ENCODE results near the gene CEBPE. TPM values are rescaled to one million over a fixed set of nuclear protein-coding genes. Genes with fewer than 3 reads are reported as not detected.

The CEBPE gene
- total and polyA plus RNA-seq, 8 donors, result 0.14 to 1.0 (median 0.23) TPM; not detected in 2

DNA sequence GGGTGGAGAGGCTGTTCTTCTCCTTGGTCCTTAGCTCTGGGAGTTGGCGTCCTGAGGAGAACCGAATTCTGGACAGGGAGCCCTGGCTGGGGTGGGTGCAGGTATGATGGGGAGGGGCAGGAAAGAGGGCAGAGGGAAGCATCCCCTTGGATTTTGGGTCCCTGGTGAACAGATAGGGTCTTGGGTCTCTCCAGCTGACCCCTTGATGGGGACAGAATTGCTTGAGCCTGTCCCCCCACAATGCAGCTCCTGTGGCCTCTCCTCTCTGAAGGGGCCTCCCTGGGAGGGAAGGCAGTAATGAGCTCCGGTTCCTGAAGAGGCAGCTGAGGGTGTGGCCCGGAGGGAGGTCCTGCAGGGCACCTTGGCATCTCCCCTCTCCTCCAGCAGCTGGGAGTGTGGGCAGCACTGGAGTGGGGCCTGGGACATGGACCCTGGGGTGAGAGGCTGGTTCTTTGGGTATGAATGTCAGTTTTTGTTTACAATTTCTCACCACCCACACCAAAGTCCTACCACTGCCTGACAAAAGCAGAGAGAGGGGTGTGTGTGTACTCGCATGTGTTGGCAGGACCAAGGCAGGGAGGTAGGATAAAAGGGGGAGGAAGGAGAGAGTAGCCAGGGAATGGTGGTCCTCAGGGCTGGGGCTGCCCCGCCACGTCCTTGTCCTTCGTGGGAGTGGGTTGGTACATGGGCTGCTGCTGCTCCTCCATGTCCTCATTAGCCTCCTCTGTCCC lies 7.7 kb upstream of the CEBPE start:
- ATAC-seq (no peak), DNase-seq (no peak)
- H3K27me3 ChIP-seq, result no peaks in the 10 kb centered on the region
- H3K9me3 ChIP-seq, result no peaks in the 10 kb centered on the region
- H3K27ac ChIP-seq, result no peak overlapping the region
- intact Hi-C loops (cut with DNase I), result loop anchor here in 1 of 2 donors (10.0 kb wide), 1 partner anchor 58 kb away; the partner anchor contains the start of gene SLC7A8
- TF ChIP-seq, protein P1, sequence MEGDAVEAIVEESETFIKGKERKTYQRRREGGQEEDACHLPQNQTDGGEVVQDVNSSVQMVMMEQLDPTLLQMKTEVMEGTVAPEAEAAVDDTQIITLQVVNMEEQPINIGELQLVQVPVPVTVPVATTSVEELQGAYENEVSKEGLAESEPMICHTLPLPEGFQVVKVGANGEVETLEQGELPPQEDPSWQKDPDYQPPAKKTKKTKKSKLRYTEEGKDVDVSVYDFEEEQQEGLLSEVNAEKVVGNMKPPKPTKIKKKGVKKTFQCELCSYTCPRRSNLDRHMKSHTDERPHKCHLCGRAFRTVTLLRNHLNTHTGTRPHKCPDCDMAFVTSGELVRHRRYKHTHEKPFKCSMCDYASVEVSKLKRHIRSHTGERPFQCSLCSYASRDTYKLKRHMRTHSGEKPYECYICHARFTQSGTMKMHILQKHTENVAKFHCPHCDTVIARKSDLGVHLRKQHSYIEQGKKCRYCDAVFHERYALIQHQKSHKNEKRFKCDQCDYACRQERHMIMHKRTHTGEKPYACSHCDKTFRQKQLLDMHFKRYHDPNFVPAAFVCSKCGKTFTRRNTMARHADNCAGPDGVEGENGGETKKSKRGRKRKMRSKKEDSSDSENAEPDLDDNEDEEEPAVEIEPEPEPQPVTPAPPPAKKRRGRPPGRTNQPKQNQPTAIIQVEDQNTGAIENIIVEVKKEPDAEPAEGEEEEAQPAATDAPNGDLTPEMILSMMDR (IDR thresholded peaks at IDR 0.05), result no peak
- H3K4me3 ChIP-seq, result no peak overlapping the region
- peaks cover 0 to 22% of the 10 kb centered on the region in 2 donors for H3K36me3 ChIP-seq
- H3K4me1 ChIP-seq, result peaks cover 0 to 14% of the 10 kb centered on the region in 2 donors

DNA sequence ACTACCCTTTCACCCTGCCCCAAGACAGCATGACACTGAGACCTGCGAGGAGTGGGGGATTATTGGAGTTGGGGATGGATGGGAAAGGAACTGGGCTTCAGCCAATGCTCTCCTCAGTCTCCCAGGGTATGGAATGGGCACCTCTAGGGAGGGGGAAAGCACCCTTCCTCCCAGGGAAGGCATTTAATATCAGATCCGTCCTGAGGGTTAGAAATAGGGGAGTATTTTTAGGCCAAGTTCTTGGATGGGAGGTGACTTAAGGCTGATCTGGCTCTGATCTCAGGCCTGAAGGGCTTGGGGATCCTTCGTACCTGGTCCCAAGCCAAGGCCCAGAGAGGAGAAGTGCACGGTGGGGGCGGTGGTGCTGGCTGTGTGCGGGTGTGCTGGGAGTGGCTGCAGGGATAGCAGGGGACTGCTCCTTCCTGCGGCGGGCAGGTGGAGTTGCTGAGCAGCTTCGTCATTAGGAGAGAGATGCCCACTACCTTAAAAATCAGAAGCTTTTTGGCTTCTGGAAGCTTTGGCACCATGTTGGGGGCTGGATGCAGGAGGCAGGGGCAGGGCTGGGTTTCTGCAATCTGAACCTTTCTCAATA lies 7.0 kb upstream of the CEBPE start:
- Histone ChIP-seq H3K9me3 (no peaks in the 10 kb centered on the region), H3K4me3 (no peak overlapping the region), H3K36me3 (peaks cover 0 to 18% of the 10 kb centered on the region in 2 donors), H3K4me1 (peaks cover 6 to 15% of the 10 kb centered on the region in 2 donors), H3K27ac (no peak overlapping the region), H3K27me3 (no peaks in the 10 kb centered on the region)
- intact Hi-C loops (cut with DNase I), result loop anchor here in 1 of 2 donors (10.0 kb wide), 1 partner anchor 59 kb away; the partner anchor contains the start of gene SLC7A8
- ATAC-seq (peak; percentile 24), DNase-seq (no peak)
- TF ChIP-seq, protein P1 (IDR thresholded peaks at IDR 0.05), result no peak

DNA sequence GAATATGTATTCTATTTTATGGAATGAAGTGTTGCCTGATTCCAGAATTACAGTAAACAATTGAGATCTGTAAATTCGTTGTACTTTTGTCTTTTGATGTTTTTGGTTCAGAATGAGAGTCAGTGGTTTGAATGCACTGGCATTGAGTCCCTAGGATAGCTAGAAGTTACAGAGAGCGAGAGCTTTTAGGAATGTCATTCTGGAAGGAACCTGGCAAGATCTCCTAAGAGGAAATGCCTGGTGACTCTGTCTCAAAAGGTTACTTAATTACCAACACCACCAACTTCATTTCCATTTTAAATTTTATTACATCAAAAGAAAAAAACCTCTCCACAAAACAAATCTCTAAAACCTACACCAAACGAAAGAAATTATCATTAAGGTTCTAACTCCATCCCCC lies 6.0 kb upstream of the CEBPE start:
- peaks cover 11 to 20% of the 10 kb centered on the region in 2 donors for H3K4me1 ChIP-seq
- peaks cover 0 to 18% of the 10 kb centered on the region in 2 donors for H3K36me3 ChIP-seq
- H3K27ac ChIP-seq, result no peak overlapping the region
- DNase-seq, result no peak
- intact Hi-C loops (cut with DNase I), result loop anchor here in 1 of 2 donors (10.0 kb wide), 1 partner anchor 60 kb away; the partner anchor contains the start of gene SLC7A8
- TF ChIP-seq, protein P1 (IDR thresholded peaks at IDR 0.05), result no peak
- no peak for ATAC-seq
- H3K4me3 ChIP-seq, result no peak overlapping the region
- no peaks in the 10 kb centered on the region for H3K27me3 ChIP-seq
- no peaks in the 10 kb centered on the region for H3K9me3 ChIP-seq

DNA sequence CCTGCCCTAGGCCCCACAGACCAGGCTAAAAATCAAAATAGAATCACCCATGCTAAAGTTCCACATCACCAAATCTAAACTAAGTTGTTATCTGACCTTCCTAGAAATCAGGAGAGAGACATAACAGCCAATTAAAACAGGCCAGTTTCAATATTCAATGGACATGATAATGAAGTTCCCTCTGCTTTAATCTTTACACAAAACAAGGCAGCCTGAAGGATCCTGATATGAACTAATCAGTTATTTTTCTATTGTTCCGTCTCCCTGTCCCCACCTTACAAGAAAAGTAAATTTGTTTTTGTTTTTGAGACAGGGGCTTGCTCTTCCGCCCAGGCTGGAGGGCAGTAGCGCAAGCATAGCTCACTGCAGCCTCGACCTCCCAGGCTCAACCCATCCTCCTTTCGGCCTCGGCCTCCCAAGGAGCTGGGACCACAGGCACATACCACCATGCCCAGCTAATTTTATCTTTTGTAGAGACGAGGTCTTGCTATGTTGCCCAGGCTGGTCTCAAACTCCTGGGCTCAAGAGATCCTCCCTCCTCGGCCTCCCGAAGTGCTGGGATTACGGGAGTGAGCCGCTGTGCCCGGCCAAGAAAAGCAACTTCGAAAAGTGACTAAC lies 5.4 kb upstream of the CEBPE start:
- intact Hi-C loops (cut with DNase I), result loop anchor here (5.0 to 10.0 kb wide), 2 partner anchors 60 to 63 kb away; partner anchors contain the start of gene SLC7A8 (in 1 of the 2)
- TF ChIP-seq, protein P1 (IDR thresholded peaks at IDR 0.05), result no peak
- DNase-seq, result no peak
- no peak overlapping the region for H3K4me3 ChIP-seq
- ATAC-seq, result no peak
- peaks cover 11 to 25% of the 10 kb centered on the region in 2 donors for H3K4me1 ChIP-seq
- no peak overlapping the region for H3K27ac ChIP-seq
- no peaks in the 10 kb centered on the region for H3K27me3 ChIP-seq
- H3K9me3 ChIP-seq, result no peaks in the 10 kb centered on the region
- H3K36me3 ChIP-seq, result peaks cover 0 to 18% of the 10 kb centered on the region in 2 donors
